GM18520 (cell line): ENCODE data around the gene XKR7.

Source experiments
- ATAC-seq: cut with Tn5 transposase; IDR thresholded peaks from one replicate; pipeline ENCODE4 v1.9.1; 2021; ENCODE audit not compliant: unreplicated experiment

XKR7 gene

DNA sequence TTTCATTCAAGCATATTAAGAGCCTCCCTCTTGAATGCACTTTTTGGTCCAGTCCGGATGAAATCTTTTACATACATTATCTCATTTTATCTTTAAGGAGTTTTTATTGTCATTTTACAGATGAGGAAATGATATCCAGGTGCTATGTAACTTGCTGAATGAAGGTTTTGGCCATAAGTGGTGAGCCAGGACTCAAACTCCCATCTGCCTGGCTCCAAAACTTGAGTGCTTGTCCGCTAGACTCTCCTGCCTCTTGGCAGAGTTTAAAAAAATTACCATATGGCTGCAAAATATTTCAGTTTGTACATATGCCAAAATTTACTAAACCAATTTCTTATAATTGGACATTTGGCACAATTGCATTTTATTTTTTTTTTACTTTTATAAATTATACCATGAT lies 28.3 kb upstream of the XKR7 start:
- ATAC-seq: no peak

DNA sequence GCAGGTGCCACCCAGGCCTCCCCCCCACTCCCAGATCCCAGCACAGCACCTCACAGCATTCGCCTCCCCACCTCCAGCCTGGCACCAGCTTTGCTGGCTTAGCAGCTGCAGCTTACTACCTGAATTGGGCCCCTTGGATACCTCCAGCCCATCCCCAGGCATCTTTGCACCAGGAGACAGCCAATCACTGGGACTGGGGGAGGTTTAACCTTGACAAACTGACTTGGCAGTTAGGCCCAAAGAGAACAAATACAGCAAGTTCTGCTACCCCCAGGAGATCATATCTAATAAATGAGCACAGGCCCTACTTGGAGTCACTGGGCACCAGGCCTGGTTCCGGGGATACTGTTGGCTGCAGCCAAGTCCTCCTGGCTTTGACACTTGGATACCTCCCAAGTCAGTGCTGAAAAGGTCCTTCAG lies 24.9 kb upstream of the XKR7 start:
- no peak for ATAC-seq

DNA sequence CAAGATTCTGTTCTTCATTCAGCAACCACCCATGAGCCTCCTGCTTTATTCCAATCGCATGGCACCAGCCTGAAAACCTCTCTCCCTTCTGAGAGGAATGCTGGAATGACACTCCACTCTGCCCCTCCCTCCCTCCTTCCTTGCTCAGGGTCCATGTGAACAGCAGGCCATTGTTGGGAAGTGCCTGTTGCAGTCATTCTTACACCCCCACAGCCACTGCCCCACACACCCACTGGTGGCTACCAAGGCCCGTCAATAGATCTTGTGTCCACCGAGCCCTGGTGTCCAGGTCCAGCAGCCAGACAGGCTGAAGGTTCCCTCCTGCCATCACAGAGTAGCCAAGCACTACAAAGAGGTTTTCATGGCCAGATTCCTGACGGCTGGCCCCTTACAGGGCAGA lies 22.6 kb upstream of the XKR7 start:
- ATAC-seq: no peak

DNA sequence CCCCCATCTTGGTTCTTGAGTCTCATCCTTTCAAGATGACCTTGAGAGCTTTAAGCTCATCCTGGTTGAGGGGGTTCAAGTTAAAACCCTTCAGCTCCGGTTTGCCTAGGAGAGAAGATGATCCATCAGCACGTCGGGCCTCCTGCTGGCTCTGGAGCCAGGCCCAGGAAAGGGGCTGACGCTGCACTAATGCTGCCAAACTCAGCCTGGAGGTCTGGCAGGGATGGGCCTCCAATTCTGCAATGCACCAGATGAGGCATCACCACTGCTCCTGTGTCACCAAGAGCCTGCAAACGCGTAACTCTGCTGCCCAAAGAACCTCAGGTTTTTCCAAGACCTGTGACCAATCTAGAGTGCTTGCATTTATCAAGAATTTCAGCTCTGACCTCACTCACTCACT lies 22.2 kb upstream of the XKR7 start:
- ATAC-seq: no peak

DNA sequence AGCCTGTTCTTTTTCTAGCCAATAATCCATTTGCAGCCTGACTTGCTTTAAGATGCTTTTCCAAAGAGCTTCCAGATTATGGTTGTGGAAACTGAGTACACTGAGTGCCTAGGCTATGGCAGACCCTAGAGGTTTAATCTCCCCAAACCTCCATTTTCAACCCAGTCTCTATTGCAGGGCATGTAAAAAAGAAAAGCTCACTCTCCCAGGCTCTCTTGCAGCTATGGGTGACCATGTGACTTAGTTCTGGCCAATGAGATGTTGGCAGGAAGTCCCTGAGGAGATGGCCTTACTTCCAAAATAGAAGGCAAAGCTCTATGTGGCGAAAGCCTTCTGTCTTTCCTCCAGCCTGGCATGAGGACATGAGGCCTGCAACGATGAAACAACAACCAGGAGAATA lies 19.9 kb upstream of the XKR7 start:
- no peak for ATAC-seq

DNA sequence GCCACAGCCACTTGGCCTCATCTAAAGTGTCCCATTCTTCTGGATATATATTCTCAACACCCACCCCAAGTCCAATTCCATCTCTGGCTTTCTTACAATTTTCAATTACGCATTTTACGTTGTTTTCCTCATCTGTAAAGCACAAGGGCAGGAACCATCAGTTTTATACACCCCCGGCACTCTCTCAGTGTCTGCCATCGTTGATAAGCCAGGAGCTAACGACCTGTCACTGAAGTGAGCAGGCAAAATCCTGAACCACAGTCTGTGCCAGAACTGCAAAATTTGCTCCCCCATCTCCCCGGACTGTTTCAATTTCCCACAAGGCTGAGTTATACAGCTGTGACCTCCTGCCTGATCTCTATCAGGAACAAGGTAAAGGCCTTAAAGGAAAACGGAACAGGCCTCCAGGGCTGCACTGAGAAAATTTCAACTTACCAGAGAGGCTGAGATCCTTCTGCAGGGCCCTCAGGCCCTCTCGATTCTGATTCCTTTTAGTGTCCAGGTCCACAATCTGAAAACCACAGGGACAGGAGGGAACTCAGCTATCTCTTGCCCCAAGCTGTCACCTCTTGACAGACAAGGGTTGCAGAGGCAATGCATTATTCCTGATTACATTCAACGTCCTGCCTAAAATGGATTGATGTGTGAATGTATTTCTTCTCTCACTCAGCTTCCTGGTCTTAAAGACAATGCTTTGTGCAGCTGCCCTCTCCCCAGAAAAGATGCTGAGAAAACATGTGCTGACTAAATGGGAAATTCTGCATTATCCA lies 17.9 kb upstream of the XKR7 start:
- no peak for ATAC-seq

DNA sequence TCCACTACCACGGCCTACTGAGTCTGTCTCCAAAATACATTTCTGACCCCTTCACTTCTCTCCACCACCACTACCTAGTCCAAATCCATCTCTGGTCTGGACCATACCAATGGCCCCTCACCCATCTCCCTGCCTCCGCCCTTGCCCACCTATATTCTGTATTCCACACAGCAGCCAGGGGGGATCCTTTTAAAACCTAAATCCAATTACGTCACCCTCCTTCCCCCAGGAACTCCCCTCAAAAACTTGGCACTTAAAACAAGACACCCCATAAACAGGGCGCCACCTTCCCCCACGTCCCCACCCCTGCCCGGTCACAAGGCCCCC lies 16.8 kb upstream of the XKR7 start:
- ATAC-seq: no peak

DNA sequence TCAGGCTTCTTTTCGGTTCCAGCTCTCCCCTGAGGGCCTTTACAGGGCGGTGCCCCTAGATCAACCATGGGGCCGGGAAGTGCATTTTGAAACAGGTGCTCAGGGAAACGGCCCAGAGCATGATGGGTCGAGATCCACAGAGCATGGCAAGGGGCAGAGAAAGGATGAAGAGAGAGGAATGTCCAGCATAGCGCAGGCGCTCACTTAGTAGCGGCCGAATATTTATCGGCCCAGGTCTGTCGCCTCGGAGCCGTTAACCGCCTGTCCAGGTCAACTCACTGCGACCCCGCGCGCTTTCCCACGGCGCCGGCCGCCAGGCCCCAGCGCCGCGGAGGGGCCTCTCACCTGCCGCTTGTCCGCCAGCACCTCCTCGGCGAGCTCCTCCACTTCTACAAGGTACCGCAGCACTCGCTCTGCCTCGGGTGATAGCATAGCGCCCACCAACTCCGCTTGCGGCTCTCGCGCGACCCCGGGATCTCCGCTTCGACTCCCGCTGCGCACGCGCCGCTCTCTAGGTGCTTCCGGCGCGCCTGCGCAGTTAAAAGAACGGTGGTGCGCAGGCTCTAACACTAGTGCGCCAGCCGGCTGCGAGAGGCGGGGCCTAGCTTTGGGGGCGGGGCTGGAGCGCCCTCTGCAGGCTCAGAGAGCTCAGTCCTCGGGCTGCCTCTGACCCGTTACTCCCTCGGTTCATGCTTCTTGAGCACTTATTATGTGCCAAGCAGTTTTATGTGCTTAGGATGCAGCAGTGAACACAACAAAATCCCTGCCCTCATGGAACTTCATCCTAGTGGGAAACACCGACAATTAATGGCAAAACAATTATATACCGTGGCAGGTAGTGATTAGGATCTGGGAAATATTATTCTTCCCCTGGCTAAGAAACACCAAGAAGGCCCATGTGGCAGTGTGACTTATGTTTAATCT lies 16.2 kb upstream of the XKR7 start, which contains the start of gene PDRG1:
PDRG1 (minus strand) TSS at position 517 of the 924 bp plus-strand sequence; CDS start at position 432, 85 bp downstream.
- peak; percentile 93 for ATAC-seq

DNA sequence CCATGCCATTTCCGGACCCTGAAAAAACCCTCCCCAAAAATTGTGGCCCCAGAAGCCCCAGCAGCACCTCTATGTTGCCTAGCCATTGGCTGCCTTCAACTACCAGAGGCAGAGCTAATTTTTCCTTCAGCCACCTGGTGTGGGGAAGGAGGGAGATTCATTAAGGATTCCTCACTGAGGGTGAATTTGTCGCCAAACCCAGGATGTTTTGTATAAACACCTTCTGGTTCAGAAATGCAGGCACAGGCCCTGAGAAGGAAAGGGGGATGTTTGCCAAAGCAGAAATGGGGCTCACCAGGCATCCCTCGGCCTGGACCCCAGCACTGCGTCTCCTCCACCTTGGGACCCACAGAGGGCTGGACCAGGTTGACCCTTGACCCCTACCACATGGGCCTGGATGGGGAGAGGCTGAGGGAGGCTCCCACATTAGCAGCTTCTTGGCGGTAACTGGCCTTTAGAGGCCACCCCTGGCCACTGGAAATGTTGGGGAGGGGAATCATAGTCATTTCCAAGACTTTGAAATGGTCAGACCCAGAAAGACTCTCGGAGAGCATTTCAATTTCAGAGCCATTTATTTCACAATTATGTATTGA lies 14.3 kb upstream of the XKR7 start:
- no peak for ATAC-seq

DNA sequence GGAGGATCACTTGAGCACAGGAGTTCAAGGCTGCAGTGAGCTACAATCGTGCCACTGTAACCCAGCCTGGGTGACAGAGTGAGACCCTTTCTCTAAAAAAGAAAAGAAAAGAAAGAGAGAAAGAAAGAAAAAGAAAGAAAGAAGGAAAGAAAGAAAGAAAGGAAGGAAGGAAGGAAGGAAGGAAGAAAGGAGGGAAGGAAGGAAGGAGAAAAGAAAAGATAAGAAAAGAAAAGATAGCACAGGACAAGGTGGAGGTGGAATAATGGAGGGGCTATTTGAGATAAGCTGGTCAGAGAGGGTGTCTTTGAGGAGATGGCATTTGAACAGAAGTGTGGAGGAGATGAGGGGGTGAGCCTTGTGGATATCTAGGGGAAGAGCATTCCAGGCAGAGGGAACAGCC lies 13.5 kb upstream of the XKR7 start:
- ATAC-seq: no peak

DNA sequence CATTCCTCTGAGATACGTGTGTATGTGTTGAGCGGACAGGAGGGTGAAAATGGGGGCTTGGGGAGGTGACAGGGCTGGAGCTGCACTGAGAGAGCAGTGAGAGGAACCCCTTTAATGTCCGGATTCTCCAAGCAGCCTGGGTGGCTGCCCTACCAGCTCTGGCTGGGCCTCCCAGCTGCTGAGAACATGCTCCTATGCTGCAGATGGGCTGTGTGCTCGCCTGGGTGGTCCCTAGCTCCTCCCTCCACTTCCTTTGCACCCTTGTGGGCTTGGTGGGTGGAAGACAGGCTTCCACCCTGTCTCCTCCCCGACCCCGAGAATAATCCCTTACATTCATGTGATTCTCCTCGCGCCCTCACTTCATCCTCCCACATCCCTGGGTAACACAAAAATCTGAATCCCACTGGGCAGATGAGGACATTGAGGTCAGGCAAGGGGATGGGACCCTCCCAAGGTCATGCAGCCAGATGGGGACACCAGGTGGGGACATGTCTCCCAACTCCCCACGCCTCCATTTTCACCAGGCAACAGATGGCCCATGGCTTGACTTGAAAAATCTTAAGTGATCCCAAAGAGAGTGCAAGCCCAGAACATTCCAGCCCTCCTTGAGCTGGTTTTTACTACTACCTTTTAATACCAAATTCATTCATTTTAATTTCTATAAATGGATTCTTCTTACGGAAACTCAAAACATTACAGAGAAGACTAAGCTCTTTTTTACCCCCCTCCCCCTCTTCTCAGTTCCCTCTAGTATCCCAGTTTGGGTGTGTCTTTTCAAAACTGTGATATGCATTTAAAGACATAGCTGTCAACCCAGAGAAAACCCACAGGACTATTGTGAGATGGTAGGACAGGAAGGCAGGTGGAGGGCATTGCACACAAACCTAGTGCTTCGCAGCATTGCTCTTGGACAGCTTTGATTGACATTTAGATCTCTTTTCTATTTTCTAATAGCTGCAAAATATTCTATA lies 11.1 kb upstream of the XKR7 start:
- ATAC-seq: no peak

DNA sequence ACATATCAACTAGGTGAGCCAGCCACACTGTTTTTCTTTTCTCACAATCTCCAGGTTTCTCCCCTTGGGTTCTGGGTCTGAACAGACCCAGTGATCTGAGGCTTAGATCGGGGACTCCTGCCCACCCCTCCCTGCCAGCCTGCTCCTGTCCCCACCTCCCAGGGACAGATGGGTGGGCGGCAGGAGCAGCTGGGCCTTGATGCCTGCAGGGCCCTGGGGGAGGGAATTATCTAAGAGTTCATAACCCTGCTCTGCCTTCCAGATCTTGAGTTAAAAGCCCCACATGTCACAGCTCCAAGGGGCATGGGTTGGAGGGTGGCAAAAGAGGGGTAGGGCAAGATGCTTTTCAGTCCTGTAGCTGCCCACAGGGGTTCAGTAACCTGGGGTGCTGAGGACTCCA lies 5.2 kb upstream of the XKR7 start:
- no peak for ATAC-seq

DNA sequence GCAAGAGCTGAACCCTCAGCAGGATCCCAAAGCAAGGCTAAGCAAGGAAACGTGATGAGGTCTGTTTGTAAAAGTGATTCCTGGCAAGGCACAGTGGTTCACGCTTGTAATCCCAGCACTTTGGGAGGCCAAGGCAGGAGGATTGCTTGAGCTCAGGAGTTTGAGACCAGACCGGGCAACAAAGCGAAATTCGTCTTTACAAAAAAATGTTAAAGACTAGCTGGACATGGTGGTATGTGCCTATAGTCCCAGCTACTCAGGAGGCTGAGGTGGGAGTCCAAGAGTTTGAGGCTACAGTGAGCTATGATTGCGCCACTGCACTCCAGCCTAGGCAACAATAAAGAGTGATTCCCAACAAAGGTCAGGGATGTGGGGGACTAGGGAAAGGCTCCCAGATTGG lies 4.1 kb upstream of the XKR7 start:
- ATAC-seq: no peak

DNA sequence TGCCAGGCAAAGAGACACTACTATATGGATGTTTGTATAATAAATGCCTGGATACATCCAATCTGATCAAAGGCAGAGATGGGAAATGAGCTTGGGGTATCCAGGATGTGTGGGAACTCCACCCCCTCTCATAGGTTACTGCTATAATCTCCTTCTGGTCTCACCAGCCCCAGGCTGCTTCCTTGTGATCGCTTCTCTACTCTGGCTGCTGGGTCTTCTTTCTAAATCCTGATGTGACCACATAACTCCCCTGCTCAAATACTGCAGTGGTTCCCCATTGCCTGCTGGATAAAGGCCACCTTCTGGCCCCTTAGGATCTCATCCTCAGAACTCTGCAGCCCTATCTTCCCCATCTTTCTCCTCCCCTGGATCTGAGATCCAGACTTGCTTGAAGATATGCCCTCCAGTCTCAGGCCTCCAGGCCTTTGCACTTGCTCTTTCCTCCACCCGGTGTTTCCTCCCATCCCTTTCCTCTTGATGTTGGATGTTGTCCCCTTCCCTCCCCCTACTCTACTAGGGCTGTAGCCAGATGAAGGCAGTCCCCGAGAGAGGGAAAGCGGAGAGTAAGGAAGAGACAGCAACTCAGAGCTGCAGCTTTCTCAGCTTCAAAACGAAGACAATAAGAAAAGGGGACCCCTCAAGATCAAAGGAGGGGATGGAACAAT lies 828 bp upstream of the XKR7 start:
- no peak for ATAC-seq

DNA sequence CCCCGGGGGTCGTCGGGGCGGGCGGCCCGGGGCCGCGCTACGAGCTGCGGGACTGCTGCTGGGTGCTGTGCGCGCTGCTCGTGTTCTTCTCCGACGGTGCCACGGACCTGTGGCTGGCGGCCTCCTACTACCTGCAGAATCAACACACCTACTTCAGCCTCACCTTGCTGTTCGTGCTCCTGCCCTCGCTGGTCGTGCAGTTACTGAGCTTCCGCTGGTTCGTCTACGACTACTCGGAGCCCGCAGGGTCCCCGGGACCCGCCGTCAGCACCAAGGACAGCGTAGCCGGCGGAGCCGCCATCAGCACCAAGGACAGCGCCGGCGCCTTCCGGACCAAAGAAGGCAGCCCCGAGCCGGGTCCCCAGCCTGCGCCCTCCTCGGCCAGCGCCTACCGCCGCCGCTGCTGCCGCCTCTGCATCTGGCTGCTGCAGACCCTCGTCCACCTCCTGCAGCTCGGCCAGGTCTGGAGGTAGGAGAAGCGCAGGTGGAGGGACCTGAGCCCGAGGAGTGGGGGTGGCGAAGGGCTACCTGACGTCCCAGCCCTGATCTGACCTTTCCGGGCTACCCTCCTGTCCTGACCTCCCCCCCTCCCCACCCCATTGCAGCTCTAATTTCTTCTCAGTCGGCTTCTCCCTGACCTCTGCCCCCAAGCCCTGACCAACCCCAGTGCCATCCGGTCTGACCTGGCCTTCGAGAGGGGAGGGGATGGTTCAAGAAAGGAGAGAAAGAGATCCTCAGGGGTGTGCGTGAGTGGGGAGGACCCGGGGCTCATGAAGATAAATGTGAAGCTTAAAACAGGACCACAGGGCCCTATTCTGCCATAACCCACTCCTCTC lies 558 bp downstream of the XKR7 start:
- ATAC-seq: no peak

DNA sequence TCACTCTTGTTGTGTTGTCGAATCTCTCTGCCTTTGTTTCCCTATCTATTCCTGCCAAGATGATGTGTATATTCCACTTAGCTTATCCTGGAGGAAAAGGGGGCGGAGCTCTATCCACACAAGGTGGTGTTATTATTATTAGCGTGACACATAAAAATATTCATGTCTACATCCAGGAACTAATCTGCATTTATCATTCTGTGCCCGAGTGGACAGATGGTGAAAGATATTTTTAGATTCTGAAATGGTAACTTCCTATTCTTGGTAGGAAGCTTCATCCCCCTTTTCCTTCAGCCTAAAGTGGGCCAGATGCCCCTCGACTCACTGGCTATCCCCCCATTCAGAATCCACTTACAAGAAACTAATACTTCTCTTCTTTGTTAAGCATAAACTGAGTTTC lies 2.0 kb downstream of the XKR7 start:
- no peak for ATAC-seq

DNA sequence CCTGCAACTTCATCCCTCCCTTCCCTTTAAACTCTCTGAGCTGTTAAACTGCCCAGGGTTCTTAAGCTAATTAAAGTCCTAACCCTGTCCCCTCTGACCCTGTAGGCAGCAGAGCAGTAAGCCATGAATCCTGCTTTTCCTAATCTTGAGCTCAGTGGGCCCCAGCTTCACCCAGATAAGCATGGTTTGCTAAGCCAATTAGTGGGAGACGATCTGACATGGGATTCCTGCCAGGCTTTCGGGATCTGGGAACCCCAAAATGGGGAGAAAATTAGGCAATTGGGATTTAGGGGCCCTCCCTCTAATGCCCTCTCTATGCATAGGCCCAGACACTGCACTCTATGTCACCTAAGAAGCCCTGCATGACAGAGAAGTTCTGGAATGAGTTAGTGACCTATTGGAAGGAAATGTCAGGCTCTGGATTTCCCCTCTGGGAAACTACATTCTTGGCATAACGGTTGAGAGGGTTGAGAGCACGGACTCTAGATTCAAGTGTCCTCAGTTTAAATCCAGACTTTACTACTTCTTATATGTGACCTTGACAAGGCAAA lies 4.6 kb downstream of the XKR7 start:
- ATAC-seq: no peak

DNA sequence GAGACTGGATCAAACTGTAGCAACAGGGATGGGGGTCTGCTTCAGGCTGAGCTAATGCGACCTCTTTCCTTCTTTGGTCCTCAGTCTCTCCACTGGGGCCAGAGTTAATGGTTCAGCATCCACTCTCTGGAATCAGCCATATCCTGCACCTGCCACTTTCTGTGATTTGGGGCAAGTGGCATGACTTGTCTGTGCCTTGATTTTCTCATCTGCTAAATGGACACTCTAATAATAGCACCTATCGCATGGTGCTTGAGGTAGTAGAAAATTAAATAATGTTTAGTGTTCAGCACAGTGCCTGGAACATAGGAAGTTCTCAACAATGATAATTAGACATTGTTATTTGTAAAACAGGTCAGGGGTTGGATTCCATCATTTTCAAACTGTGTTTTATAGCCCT lies 6.3 kb downstream of the XKR7 start:
- no peak for ATAC-seq

DNA sequence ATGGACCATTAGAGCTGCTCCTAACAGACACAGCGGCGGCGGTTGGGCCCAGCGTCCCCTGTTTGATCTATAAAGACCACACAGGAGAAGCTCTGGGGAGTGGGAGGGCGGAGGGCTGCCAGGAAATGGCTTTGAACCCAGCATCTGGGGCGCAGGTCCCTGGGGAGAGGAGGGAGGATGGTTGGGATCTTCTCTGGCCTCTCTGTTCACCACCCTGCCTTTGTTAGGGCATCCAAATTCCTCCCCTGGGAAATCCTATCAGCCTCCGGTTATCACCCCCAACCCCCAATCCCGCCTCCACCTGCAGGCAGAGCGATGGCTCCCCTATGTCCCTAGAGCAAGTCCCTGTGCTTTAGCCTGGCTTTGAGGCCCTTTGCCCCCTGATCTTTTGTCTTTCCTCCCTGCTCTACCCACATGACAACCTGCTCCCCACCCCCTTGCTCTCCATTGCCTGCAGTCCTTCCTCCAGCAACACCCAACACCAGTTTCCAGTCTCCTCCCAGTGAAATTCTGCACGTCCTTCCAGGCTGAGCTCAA lies 7.1 kb downstream of the XKR7 start:
- no peak for ATAC-seq
